IMR-90 (cell line): ENCODE results near the gene ARHGAP24. TPM values are rescaled to one million over a fixed set of nuclear protein-coding genes. Genes with fewer than 3 reads are reported as not detected.

ENCODE experiments used
- ATAC-seq: fragments of 200-7000 bp; cut with Tn5 transposase; 2 replicates; pipeline ENCODE4 v1.9.1; 2020; ENCODE audit warnings: low read depth, mild to moderate bottlenecking, moderate library complexity
- BruUV-seq: library from RNA; stranded (reverse); fragments of 400-500 nt; replicated peaks from 2 replicates; lab custom pipeline; 2021; lab: Mats Ljungman, UMichigan
- CTCF ChIA-PET: fragments of 300-600 bp; formaldehyde crosslinking; extraction: SDS; loops from one replicate; lab custom pipeline; 2021; ENCODE audit warnings: antibody characterized with exemption; lab: Yijun Ruan, JAX
- POLR2A ChIA-PET: fragments of 300-600 bp; sonication (Branson Sonifier 250); formaldehyde crosslinking; loops from one replicate; lab custom pipeline; 2022; ENCODE audit warnings: antibody characterized with exemption; ENCODE audit not compliant: unreplicated experiment; lab: Charles Lee
- DNase-seq: peaks from one replicate; pipeline ENCODE4 v3.0.0; 2013
- H2AFZ ChIP-seq: replicated peaks from 2 replicates; pipeline ENCODE3; 2013; ENCODE audit warnings: low read length, mild to moderate bottlenecking; ENCODE audit not compliant: poor library complexity
- H2AK5ac ChIP-seq: 2 replicates; pipeline ENCODE4 v1.6.1; 2013; ENCODE audit warnings: low read depth, low read length, inconsistent platforms
- H2AK9ac ChIP-seq: replicated peaks from 2 replicates; pipeline ENCODE3; 2013; ENCODE audit warnings: mild to moderate bottlenecking, low read depth, low read length, moderate library complexity; ENCODE audit not compliant: poor library complexity
- H2BK120ac ChIP-seq: 2 replicates; pipeline ENCODE4 v1.6.1; 2013; ENCODE audit warnings: low read depth, low read length, inconsistent platforms
- H2BK15ac ChIP-seq: 3 replicates; pipeline ENCODE4 v1.6.1; 2013; ENCODE audit warnings: low read depth, low read length, inconsistent platforms
- H2BK20ac ChIP-seq: 2 replicates; pipeline ENCODE4 v1.6.1; 2013; ENCODE audit warnings: low read depth, mild to moderate bottlenecking, inconsistent platforms, low read length, moderate library complexity
- H2BK5ac ChIP-seq: 2 replicates; pipeline ENCODE4 v1.6.1; 2013; ENCODE audit warnings: mild to moderate bottlenecking, low read depth, low read length, inconsistent platforms; ENCODE audit not compliant: poor library complexity, severe bottlenecking
- H3K14ac ChIP-seq: replicated peaks from 2 replicates; pipeline ENCODE4 v1.6.1; 2013; ENCODE audit warnings: low read depth, low read length, inconsistent platforms
- H3K18ac ChIP-seq: 2 replicates; pipeline ENCODE4 v1.6.1; 2013; ENCODE audit warnings: low read depth, low read length, control low read depth
- H3K23ac ChIP-seq: 2 replicates; pipeline ENCODE4 v1.6.1; 2013; ENCODE audit warnings: low read depth, low read length, inconsistent platforms
- H3K27ac ChIP-seq: 2 replicates; pipeline ENCODE4 v1.5.1; 2013; ENCODE audit warnings: mild to moderate bottlenecking, control low read depth, low read length; ENCODE audit not compliant: insufficient read depth
- H3K27me3 ChIP-seq: 2 replicates; pipeline ENCODE4 v1.6.1; 2013; ENCODE audit warnings: low read length; ENCODE audit not compliant: control insufficient read depth, insufficient read depth
- H3K36me3 ChIP-seq: 2 replicates; pipeline ENCODE4 v1.6.1; 2013; ENCODE audit warnings: low read length, mixed read lengths; ENCODE audit not compliant: control insufficient read depth, insufficient read depth
- H3K4ac ChIP-seq: 2 replicates; pipeline ENCODE4 v1.6.1; 2013; ENCODE audit warnings: low read depth, low read length, inconsistent platforms
- H3K4me1 ChIP-seq: 2 replicates; pipeline ENCODE4 v1.6.1; 2013; ENCODE audit warnings: low read length, mixed read lengths; ENCODE audit not compliant: control insufficient read depth, insufficient read depth
- H3K4me2 ChIP-seq: 2 replicates; pipeline ENCODE4 v1.6.1; 2013; ENCODE audit warnings: low read depth, mild to moderate bottlenecking, control low read depth, low read length, moderate library complexity
- H3K4me3 ChIP-seq: 2 replicates; pipeline ENCODE4 v1.5.1; 2013; ENCODE audit warnings: low read depth, mild to moderate bottlenecking, control low read depth, low read length, moderate library complexity; ENCODE audit not compliant: insufficient read depth
- H3K56ac ChIP-seq: 2 replicates; pipeline ENCODE4 v1.6.1; 2013; ENCODE audit warnings: low read length, inconsistent platforms; ENCODE audit not compliant: insufficient read depth; ENCODE audit errors: extremely low read depth
- H3K79me1 ChIP-seq, 2 experiments: 2 replicates each; pipeline ENCODE4 v1.6.1; 2013; ENCODE audit warnings: low read length in 2 of 2, inconsistent platforms in 1 of 2, low read depth in 1 of 2
- H3K9ac ChIP-seq: 2 replicates; pipeline ENCODE4 v1.6.1; 2013; ENCODE audit warnings: low read depth, low read length, control low read depth
- H3K9me1 ChIP-seq: 2 replicates; pipeline ENCODE4 v1.6.1; 2013; ENCODE audit warnings: low read length, inconsistent platforms; ENCODE audit not compliant: insufficient read depth
- H3K9me3 ChIP-seq: 2 replicates; pipeline ENCODE4 v1.6.1; 2013; ENCODE audit warnings: low read length; ENCODE audit not compliant: control insufficient read depth, insufficient read depth
- H4K20me1 ChIP-seq: 2 replicates; pipeline ENCODE4 v1.6.1; 2013; ENCODE audit warnings: low read length, inconsistent platforms; ENCODE audit not compliant: insufficient read depth
- H4K5ac ChIP-seq: 2 replicates; pipeline ENCODE4 v1.6.1; 2013; ENCODE audit warnings: mild to moderate bottlenecking, low read depth, low read length, control low read depth
- H4K8ac ChIP-seq, 2 experiments: 2 replicates each; pipeline ENCODE4 v1.6.1; 2013; ENCODE audit warnings: low read depth in 2 of 2, low read length in 2 of 2, control low read depth in 1 of 2, inconsistent platforms in 1 of 2
- H4K91ac ChIP-seq: 2 replicates; pipeline ENCODE4 v1.6.1; 2013; ENCODE audit warnings: low read depth, low read length, inconsistent platforms; ENCODE audit not compliant: insufficient read depth
- BHLHE40 ChIP-seq: fragments of 150-350 bp; IDR thresholded peaks from 2 replicates; pipeline ENCODE4 v1.6.1; 2016; ENCODE audit warnings: mild to moderate bottlenecking, low read depth, low read length
- CEBPB ChIP-seq: IDR thresholded peaks from 2 replicates; pipeline ENCODE4 v1.6.1; 2012; ENCODE audit warnings: low read depth, low read length, improper control_type of control experiment
- CHD1 ChIP-seq: IDR thresholded peaks from 2 replicates; pipeline ENCODE4 v1.6.1; 2012; ENCODE audit warnings: low read depth, low read length, improper control_type of control experiment
- FOS ChIP-seq: fragments of 150-350 bp; IDR thresholded peaks from 2 replicates; pipeline ENCODE4 v1.6.1; 2016; ENCODE audit warnings: low read depth, low read length
- MAFK ChIP-seq: IDR thresholded peaks from 2 replicates; pipeline ENCODE4 v1.6.1; 2012; ENCODE audit warnings: low read depth, low read length, improper control_type of control experiment
- MAZ ChIP-seq: IDR thresholded peaks from 2 replicates; pipeline ENCODE4 v1.6.1; 2012; ENCODE audit warnings: low read depth, mild to moderate bottlenecking, low read length, improper control_type of control experiment, moderate library complexity, borderline replicate concordance
- MXI1 ChIP-seq: IDR thresholded peaks from 2 replicates; pipeline ENCODE4 v1.6.1; 2012; ENCODE audit warnings: low read depth, mild to moderate bottlenecking, low read length, moderate library complexity, borderline replicate concordance
- NFE2L2 ChIP-seq: fragments of 150-350 bp; IDR thresholded peaks from 2 replicates; pipeline ENCODE4 v1.6.1; 2016; ENCODE audit warnings: low read depth, mild to moderate bottlenecking, low read length
- POLR2A ChIP-seq: IDR thresholded peaks from 2 replicates; pipeline ENCODE4 v1.6.1; 2012; ENCODE audit warnings: mild to moderate bottlenecking, low read depth, low read length
- RAD21 ChIP-seq: IDR thresholded peaks from 2 replicates; pipeline ENCODE4 v1.6.1; 2012; ENCODE audit warnings: low read length, improper control_type of control experiment
- RCOR1 ChIP-seq: IDR thresholded peaks from 2 replicates; pipeline ENCODE4 v1.6.1; 2012; ENCODE audit warnings: mild to moderate bottlenecking, low read length, improper control_type of control experiment; ENCODE audit not compliant: insufficient replicate concordance
- RFX5 ChIP-seq: IDR thresholded peaks from 2 replicates; pipeline ENCODE4 v1.8.0; 2012; ENCODE audit warnings: low read depth, mild to moderate bottlenecking, low read length, moderate library complexity
- SMC3 ChIP-seq: fragments of 150-350 bp; IDR thresholded peaks from 2 replicates; pipeline ENCODE4 v1.6.1; 2016; ENCODE audit warnings: low read depth, mild to moderate bottlenecking, antibody characterized with exemption, low read length, moderate library complexity
- WGBS, 2 experiments: methylation state at CpG; one replicate each; pipeline versions ENCODE4 v1.1.5 to v1.1.7; 2013; ENCODE audit warnings: missing lambda C conversion rate in 2 of 2; ENCODE audit not compliant: insufficient read length in 1 of 2; ENCODE audit errors: extremely low coverage in 2 of 2; 5-methylcytosine and 5-hydroxymethylcytosine counted together
- dilution Hi-C: fragments of 300-500 bp; cut with HindIII; formaldehyde crosslinking; loops from one replicate; pipeline ENCODE4 v1.14.3; 2018; ENCODE audit warnings: low sequenced_read_pairs; ENCODE audit not compliant: unreplicated experiment
- in situ Hi-C: fragments of 300-500 bp; cut with MboI; formaldehyde crosslinking; loops from 3 replicates; pipeline ENCODE4 v1.14.3; 2019; ENCODE audit warnings: low sequenced_read_pairs, inconsistent platforms, mixed read lengths
- intact Hi-C: fragments of 100-400 bp; cut with micrococcal nuclease; formaldehyde crosslinking; loops from 2 replicates; pipeline ENCODE4 v1.10.0; 2022
- polyA plus RNA-seq, 3 experiments: library from polyadenylated mRNA; depleted of rRNA; stranded (reverse); fragments of >200 nt; gene quantifications; 2 replicates each; pipeline ENCODE4 v1.2.3, GENCODE V29; 2012; ENCODE audit warnings: low replicate concordance in 1 of 3
- total RNA-seq: library from RNA; depleted of rRNA; stranded (reverse); fragments of >200 nt; gene quantifications from 2 replicates; pipeline ENCODE4 v1.2.3, GENCODE V29; 2012
- TF ChIP-seq, protein P1 (sequence below): conservative IDR thresholded peaks from 2 replicates; pipeline ENCODE4 v1.5.1; 2012; ENCODE audit warnings: mild to moderate bottlenecking, low read depth, low read length, improper control_type of control experiment
- TF ChIP-seq, protein P2 (sequence below): fragments of 150-350 bp; IDR thresholded peaks from 2 replicates; pipeline ENCODE4 v1.6.1; 2017; ENCODE audit warnings: mild to moderate bottlenecking, antibody characterized with exemption, low read length, low read depth
- TF ChIP-seq, protein P3 (sequence below): fragments of 150-350 bp; IDR thresholded peaks from 2 replicates; pipeline ENCODE4 v1.6.1; 2016; ENCODE audit warnings: low read depth, mild to moderate bottlenecking, low read length, moderate library complexity, borderline replicate concordance

ARHGAP24 gene
- total and polyA plus RNA-seq, 2 of the 4 experiments (the other 2 are of a cell fraction): 11.9 to 24.0 TPM

DNA sequence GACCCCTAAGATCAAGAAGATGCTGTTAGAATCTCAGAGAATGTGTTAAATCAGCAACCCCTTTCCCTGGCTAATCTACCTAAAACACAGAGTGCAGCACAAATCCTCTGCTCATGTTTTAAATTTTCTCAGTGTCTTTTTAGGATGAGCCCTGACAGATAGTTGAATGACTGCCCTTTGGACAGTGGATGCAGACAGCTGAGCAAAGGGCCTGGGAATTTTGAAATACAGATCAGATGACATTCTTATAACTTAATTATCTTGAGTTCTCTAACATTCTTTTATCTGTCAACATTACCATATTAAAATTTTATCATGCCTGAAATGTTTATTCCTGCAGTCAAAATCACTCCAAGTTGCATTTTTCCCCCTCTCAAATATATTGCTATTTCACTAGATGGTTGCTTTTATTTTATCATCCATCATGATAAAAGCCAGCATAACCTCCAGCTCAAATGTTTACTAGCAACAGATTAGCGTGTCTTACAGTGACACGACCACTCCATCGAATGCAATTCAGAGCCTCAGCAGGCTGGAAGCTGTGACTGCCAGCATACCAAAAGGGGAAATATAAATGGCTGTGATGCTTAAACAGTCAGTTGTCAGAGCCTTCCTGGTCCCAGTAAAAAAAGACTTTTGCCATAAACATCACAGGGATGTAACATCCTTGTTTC, 22.8 kb upstream of the ARHGAP24 start:
- Histone ChIP-seq H2BK120ac (no peak overlapping the region), H3K4ac (no peak overlapping the region), H3K9me3 (no peaks in the 10 kb centered on the region), H4K20me1 (no peaks in the 10 kb centered on the region), H4K91ac (no peak overlapping the region), H3K9me1 (no peaks in the 10 kb centered on the region), H3K27me3 (no peaks in the 10 kb centered on the region), H3K36me3 (no peaks in the 10 kb centered on the region), H2AK9ac (no peak overlapping the region), H3K23ac (no peak overlapping the region), H3K4me3 (no peak overlapping the region), H3K14ac (no peak overlapping the region), H4K8ac (no peak overlapping the region), H3K79me1 (no peaks in the 10 kb centered on the region), H2BK20ac (no peak overlapping the region), H3K56ac (no peak overlapping the region), H3K27ac (no peak overlapping the region), H3K4me1 (no peaks in the 10 kb centered on the region), H3K18ac (no peak overlapping the region), H3K4me2 (no peak overlapping the region), H2BK5ac (no peak overlapping the region), H2BK15ac (no peak overlapping the region), H2AFZ (no peak overlapping the region), H2AK5ac (no peak overlapping the region), H3K9ac (no peak overlapping the region), H4K5ac (no peak overlapping the region)
- no peak for TF ChIP-seq MAZ
- no peak for TF ChIP-seq FOS
- TF ChIP-seq POLR2A: no peak
- no peak for TF ChIP-seq BHLHE40
- no peak for TF ChIP-seq RCOR1
- no peak for TF ChIP-seq MAFK
- TF ChIP-seq SMC3: no peak
- TF ChIP-seq, protein P1, sequence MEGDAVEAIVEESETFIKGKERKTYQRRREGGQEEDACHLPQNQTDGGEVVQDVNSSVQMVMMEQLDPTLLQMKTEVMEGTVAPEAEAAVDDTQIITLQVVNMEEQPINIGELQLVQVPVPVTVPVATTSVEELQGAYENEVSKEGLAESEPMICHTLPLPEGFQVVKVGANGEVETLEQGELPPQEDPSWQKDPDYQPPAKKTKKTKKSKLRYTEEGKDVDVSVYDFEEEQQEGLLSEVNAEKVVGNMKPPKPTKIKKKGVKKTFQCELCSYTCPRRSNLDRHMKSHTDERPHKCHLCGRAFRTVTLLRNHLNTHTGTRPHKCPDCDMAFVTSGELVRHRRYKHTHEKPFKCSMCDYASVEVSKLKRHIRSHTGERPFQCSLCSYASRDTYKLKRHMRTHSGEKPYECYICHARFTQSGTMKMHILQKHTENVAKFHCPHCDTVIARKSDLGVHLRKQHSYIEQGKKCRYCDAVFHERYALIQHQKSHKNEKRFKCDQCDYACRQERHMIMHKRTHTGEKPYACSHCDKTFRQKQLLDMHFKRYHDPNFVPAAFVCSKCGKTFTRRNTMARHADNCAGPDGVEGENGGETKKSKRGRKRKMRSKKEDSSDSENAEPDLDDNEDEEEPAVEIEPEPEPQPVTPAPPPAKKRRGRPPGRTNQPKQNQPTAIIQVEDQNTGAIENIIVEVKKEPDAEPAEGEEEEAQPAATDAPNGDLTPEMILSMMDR: no peak
- TF ChIP-seq, protein P2, sequence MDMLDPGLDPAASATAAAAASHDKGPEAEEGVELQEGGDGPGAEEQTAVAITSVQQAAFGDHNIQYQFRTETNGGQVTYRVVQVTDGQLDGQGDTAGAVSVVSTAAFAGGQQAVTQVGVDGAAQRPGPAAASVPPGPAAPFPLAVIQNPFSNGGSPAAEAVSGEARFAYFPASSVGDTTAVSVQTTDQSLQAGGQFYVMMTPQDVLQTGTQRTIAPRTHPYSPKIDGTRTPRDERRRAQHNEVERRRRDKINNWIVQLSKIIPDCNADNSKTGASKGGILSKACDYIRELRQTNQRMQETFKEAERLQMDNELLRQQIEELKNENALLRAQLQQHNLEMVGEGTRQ: no peak
- no peak for TF ChIP-seq RFX5
- TF ChIP-seq, protein P3, sequence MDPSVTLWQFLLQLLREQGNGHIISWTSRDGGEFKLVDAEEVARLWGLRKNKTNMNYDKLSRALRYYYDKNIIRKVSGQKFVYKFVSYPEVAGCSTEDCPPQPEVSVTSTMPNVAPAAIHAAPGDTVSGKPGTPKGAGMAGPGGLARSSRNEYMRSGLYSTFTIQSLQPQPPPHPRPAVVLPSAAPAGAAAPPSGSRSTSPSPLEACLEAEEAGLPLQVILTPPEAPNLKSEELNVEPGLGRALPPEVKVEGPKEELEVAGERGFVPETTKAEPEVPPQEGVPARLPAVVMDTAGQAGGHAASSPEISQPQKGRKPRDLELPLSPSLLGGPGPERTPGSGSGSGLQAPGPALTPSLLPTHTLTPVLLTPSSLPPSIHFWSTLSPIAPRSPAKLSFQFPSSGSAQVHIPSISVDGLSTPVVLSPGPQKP: no peak
- no peak for TF ChIP-seq RAD21
- TF ChIP-seq CEBPB: no peak
- no peak for TF ChIP-seq NFE2L2
- TF ChIP-seq MXI1: no peak
- TF ChIP-seq CHD1: no peak
- no TSS peak for BruUV-seq
- ChIA-PET CTCF (interaction anchor here (0.6 kb wide), 1 partner anchor 261 kb away, joined by 4 read pairs; no protein-coding TSS in a partner anchor), POLR2A (no interaction called here)
- in situ Hi-C loops (no loop called here), intact Hi-C loops (no loop called here), dilution Hi-C loops (no loop called here)
- no CpG with 5 or more reads among the region's 3 CpGs for WGBS, 2 experiments
- DNase-seq (no peak), ATAC-seq (no peak)
